HEK293 (cell line): ENCODE results near the gene CAND2.

Source experiments
- CTCF ChIA-PET: fragments of 350-600 bp; formaldehyde crosslinking; extraction: SDS; loops from one replicate; lab custom pipeline; 2021; ENCODE audit warnings: antibody characterized with exemption; lab: Yijun Ruan, JAX
- POLR2A ChIA-PET: fragments of 300-600 bp; formaldehyde crosslinking; extraction: SDS; loops from one replicate; lab custom pipeline; 2020; ENCODE audit warnings: antibody characterized with exemption, inconsistent platforms; lab: Yijun Ruan, JAX
- H3K27ac ChIP-seq: fragments of 200-500 bp; sonication (Bioruptor generic); 2 replicates; pipeline ENCODE4 v1.5.1; 2014; ENCODE audit warnings: low read depth, low read length, control low read depth, inconsistent platforms; ENCODE audit errors: extremely low read depth
- H3K36me3 ChIP-seq, 2 experiments: fragments of 200-500 bp in 1 of 2; sonication (Bioruptor generic) in 1 of 2; 1 replicate in 1 of 2; 2 replicates in 1 of 2; pipeline ENCODE4 v1.5.1; 2014 to 2017; ENCODE audit warnings: inconsistent platforms in 2 of 2, low read length in 2 of 2; ENCODE audit not compliant: control insufficient read depth in 2 of 2, insufficient read depth in 1 of 2
- H3K4me1 ChIP-seq: fragments of 200-500 bp; sonication (Bioruptor generic); 2 replicates; pipeline ENCODE4 v1.5.1; 2014; ENCODE audit warnings: mild to moderate bottlenecking, low read length, inconsistent platforms; ENCODE audit not compliant: control insufficient read depth, insufficient read depth
- H3K4me3 ChIP-seq: 2 replicates; pipeline ENCODE4 v1.5.1; 2011; ENCODE audit warnings: low read depth, mild to moderate bottlenecking, control low read depth, low read length, moderate library complexity
- H3K9me3 ChIP-seq: fragments of 200-500 bp; sonication (Bioruptor generic); 2 replicates; pipeline ENCODE4 v1.5.1; 2014; ENCODE audit warnings: low read depth, low read length, inconsistent platforms; ENCODE audit not compliant: control insufficient read depth, insufficient read depth
- HOXC10 ChIP-seq: sonication (generic); formaldehyde crosslinking; IDR thresholded peaks from 2 replicates; pipeline ENCODE4 v1.8.1; 2023; ENCODE audit warnings: mild to moderate bottlenecking, missing genetic modification reagents
- MEIS1 ChIP-seq: sonication (generic); formaldehyde crosslinking; IDR thresholded peaks from 2 replicates; pipeline ENCODE4 v1.8.1; 2022; ENCODE audit warnings: missing genetic modification reagents, mild to moderate bottlenecking, borderline replicate concordance
- PRDM1 ChIP-seq: fragments of 450-650 bp; formaldehyde crosslinking; IDR thresholded peaks from 2 replicates; pipeline ENCODE4; 2016; ENCODE audit warnings: missing biosample characterization, missing genetic modification characterization
- SCRT1 ChIP-seq: fragments of 450-650 bp; formaldehyde crosslinking; IDR thresholded peaks from 2 replicates; pipeline ENCODE4 v1.5.1; 2016; ENCODE audit warnings: missing biosample characterization, missing genetic modification characterization, borderline replicate concordance
- SCRT2 ChIP-seq: fragments of 450-650 bp; formaldehyde crosslinking; IDR thresholded peaks from 2 replicates; pipeline ENCODE4 v1.5.1; 2016; ENCODE audit warnings: missing biosample characterization, missing genetic modification characterization
- ZBTB21 ChIP-seq: fragments of 450-650 bp; formaldehyde crosslinking; IDR thresholded peaks from 2 replicates; pipeline ENCODE4 v1.5.1; 2017; ENCODE audit warnings: missing biosample characterization, missing genetic modification characterization
- ZFP41 ChIP-seq: fragments of 450-650 bp; formaldehyde crosslinking; IDR thresholded peaks from 2 replicates; pipeline ENCODE4 v1.5.1; 2016; ENCODE audit warnings: missing biosample characterization, missing genetic modification characterization, borderline replicate concordance
- ZNF16 ChIP-seq: fragments of 450-650 bp; formaldehyde crosslinking; IDR thresholded peaks from 2 replicates; pipeline ENCODE4 v1.5.1; 2016; ENCODE audit warnings: low read depth, missing biosample characterization, missing genetic modification characterization
- ZNF221 ChIP-seq: fragments of 450-650 bp; formaldehyde crosslinking; IDR thresholded peaks from 2 replicates; pipeline ENCODE4 v1.5.1; 2017; ENCODE audit warnings: missing biosample characterization, missing genetic modification characterization, borderline replicate concordance
- ZNF24 ChIP-seq: fragments of 450-650 bp; formaldehyde crosslinking; IDR thresholded peaks from 2 replicates; pipeline ENCODE4 v1.5.1; 2016; ENCODE audit warnings: missing biosample characterization, missing genetic modification characterization
- ZNF585B ChIP-seq: fragments of 450-650 bp; formaldehyde crosslinking; IDR thresholded peaks from 2 replicates; pipeline ENCODE4 v1.5.1; 2016; ENCODE audit warnings: missing biosample characterization, missing genetic modification characterization
- ZNF776 ChIP-seq: fragments of 450-650 bp; formaldehyde crosslinking; IDR thresholded peaks from 2 replicates; pipeline ENCODE4 v1.5.0; 2017; ENCODE audit warnings: missing biosample characterization, missing genetic modification characterization, borderline replicate concordance
- ZNF843 ChIP-seq: fragments of 450-650 bp; formaldehyde crosslinking; IDR thresholded peaks from 2 replicates; pipeline ENCODE4 v1.5.1; 2016; ENCODE audit warnings: missing biosample characterization, missing genetic modification characterization
- ZSCAN30 ChIP-seq: fragments of 450-650 bp; IDR thresholded peaks from 2 replicates; pipeline ENCODE4 v1.5.1; 2018; ENCODE audit warnings: missing biosample characterization, mild to moderate bottlenecking, missing genetic modification characterization, moderate library complexity
- ZXDB ChIP-seq: fragments of 450-650 bp; formaldehyde crosslinking; IDR thresholded peaks from 2 replicates; pipeline ENCODE4 v1.5.1; 2016; ENCODE audit warnings: missing biosample characterization, missing genetic modification characterization
- TF ChIP-seq, protein P1 (sequence below): fragments of 450-650 bp; formaldehyde crosslinking; IDR thresholded peaks from 2 replicates; pipeline ENCODE4 v1.5.1; 2016; ENCODE audit warnings: missing biosample characterization, missing genetic modification characterization, borderline replicate concordance
- TF ChIP-seq, protein P2 (sequence below): fragments of 450-650 bp; formaldehyde crosslinking; IDR thresholded peaks from 2 replicates; pipeline ENCODE4 v1.5.1; 2016; ENCODE audit warnings: missing biosample characterization, missing genetic modification characterization
- TF ChIP-seq, protein P3 (sequence below): fragments of 450-650 bp; formaldehyde crosslinking; IDR thresholded peaks from 2 replicates; pipeline ENCODE4 v1.5.0; 2017; ENCODE audit warnings: missing biosample characterization, missing genetic modification characterization, borderline replicate concordance

CAND2 gene

DNA sequence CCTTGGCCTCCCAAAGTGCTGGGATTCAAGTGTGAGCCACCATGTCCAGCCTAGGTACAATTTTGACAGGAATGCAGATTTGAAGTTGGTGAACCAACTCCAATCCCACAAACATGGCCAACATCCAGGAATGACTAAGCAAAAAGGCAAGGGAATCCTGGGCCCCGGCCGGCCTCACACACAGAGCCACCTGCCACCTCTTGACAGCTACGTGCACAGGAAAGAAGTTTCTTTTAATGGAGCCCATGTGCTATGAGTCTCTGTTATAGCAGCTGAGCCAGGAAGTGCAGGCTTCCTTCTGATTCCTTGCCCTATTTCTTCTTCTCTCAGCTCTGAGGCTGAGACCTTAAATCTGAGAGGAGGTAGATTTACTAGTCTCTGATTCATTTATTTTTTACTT, 46.3 kb upstream of the CAND2 start:
- no peak for TF ChIP-seq ZFP41 (tag by site-specific recombination)
- no peak for TF ChIP-seq ZNF776 (tag by site-specific recombination)
- TF ChIP-seq SCRT1 (tag by site-specific recombination), result no peak
- TF ChIP-seq MEIS1, result no peak
- TF ChIP-seq HOXC10 (CRISPR knock-in tag), result no peak
- TF ChIP-seq ZBTB21 (tag by site-specific recombination), result no peak
- TF ChIP-seq ZSCAN30 (tag by site-specific recombination), result no peak
- TF ChIP-seq, protein P1, sequence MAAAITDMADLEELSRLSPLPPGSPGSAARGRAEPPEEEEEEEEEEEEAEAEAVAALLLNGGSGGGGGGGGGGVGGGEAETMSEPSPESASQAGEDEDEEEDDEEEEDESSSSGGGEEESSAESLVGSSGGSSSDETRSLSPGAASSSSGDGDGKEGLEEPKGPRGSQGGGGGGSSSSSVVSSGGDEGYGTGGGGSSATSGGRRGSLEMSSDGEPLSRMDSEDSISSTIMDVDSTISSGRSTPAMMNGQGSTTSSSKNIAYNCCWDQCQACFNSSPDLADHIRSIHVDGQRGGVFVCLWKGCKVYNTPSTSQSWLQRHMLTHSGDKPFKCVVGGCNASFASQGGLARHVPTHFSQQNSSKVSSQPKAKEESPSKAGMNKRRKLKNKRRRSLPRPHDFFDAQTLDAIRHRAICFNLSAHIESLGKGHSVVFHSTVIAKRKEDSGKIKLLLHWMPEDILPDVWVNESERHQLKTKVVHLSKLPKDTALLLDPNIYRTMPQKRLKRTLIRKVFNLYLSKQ (tag by site-specific recombination), result no peak
- TF ChIP-seq ZXDB, result no peak
- TF ChIP-seq, all 188 proteins: peak for 0
- Histone ChIP-seq H3K27ac (no peak overlapping the region), H3K36me3 (no peaks in the 10 kb centered on the region), H3K9me3 (no peaks in the 10 kb centered on the region), H3K4me3 (no peak overlapping the region), H3K4me1 (no peaks in the 10 kb centered on the region)
- POLR2A ChIA-PET, result no interaction called here
- CTCF ChIA-PET, result no interaction called here

DNA sequence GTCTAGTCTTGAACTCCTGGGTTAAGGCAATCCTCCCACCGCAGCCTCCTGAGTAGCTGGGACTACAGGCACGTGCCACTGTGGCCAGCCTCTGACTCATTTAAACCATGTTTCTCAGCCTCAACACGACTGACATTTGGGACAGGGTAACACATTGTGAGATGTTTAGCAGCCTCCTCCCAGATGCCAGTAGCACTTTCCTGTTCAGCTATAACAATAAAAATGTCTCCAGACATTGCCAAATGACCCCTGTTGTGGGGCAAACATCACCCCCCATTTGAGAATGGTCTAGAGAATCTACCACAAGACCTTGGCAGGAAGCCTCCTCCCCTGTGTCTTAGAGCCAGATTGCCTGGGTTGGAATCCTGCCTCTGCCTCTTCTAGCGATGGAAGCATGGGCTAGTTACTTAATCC, 45.8 kb upstream of the CAND2 start:
- no peaks in the 10 kb centered on the region for H3K9me3 ChIP-seq
- ChIA-PET POLR2A (no interaction called here), CTCF (no interaction called here)
- H3K4me1 ChIP-seq, result no peaks in the 10 kb centered on the region
- H3K4me3 ChIP-seq, result no peak overlapping the region
- no peak overlapping the region for H3K27ac ChIP-seq
- H3K36me3 ChIP-seq, result no peaks in the 10 kb centered on the region
- TF ChIP-seq PRDM1, result no peak
- TF ChIP-seq, protein P2, sequence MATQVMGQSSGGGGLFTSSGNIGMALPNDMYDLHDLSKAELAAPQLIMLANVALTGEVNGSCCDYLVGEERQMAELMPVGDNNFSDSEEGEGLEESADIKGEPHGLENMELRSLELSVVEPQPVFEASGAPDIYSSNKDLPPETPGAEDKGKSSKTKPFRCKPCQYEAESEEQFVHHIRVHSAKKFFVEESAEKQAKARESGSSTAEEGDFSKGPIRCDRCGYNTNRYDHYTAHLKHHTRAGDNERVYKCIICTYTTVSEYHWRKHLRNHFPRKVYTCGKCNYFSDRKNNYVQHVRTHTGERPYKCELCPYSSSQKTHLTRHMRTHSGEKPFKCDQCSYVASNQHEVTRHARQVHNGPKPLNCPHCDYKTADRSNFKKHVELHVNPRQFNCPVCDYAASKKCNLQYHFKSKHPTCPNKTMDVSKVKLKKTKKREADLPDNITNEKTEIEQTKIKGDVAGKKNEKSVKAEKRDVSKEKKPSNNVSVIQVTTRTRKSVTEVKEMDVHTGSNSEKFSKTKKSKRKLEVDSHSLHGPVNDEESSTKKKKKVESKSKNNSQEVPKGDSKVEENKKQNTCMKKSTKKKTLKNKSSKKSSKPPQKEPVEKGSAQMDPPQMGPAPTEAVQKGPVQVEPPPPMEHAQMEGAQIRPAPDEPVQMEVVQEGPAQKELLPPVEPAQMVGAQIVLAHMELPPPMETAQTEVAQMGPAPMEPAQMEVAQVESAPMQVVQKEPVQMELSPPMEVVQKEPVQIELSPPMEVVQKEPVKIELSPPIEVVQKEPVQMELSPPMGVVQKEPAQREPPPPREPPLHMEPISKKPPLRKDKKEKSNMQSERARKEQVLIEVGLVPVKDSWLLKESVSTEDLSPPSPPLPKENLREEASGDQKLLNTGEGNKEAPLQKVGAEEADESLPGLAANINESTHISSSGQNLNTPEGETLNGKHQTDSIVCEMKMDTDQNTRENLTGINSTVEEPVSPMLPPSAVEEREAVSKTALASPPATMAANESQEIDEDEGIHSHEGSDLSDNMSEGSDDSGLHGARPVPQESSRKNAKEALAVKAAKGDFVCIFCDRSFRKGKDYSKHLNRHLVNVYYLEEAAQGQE, result no peak
- no peak for TF ChIP-seq ZNF221
- TF ChIP-seq ZNF24 (tag by site-specific recombination), result no peak
- TF ChIP-seq ZNF843 (tag by site-specific recombination), result no peak
- TF ChIP-seq ZNF16, result no peak
- TF ChIP-seq, protein P3, sequence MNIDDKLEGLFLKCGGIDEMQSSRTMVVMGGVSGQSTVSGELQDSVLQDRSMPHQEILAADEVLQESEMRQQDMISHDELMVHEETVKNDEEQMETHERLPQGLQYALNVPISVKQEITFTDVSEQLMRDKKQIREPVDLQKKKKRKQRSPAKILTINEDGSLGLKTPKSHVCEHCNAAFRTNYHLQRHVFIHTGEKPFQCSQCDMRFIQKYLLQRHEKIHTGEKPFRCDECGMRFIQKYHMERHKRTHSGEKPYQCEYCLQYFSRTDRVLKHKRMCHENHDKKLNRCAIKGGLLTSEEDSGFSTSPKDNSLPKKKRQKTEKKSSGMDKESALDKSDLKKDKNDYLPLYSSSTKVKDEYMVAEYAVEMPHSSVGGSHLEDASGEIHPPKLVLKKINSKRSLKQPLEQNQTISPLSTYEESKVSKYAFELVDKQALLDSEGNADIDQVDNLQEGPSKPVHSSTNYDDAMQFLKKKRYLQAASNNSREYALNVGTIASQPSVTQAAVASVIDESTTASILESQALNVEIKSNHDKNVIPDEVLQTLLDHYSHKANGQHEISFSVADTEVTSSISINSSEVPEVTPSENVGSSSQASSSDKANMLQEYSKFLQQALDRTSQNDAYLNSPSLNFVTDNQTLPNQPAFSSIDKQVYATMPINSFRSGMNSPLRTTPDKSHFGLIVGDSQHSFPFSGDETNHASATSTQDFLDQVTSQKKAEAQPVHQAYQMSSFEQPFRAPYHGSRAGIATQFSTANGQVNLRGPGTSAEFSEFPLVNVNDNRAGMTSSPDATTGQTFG (tag by site-specific recombination), result no peak

DNA sequence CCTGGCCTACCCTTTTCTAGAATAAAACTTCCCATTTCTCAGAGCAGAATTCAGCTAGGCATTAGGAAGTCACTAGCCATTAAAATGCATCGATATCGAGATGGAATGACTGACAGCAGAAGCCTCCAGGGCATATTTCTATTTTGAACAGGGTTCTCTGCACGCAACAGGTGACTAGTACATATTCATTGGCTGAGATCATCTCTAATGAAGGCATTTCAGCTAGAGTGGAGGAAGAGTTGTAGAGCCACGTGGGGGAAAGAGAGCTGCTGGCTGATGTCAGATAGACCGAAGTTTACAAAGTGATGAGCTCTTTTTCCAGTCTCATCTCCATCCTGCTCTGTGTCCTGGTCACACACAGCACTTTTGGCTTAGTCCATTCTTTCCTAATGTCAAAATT, 44.9 kb upstream of the CAND2 start:
- TF ChIP-seq ZNF585B (no peak), SCRT2 (tag by site-specific recombination) (peak; percentile 89)
- H3K27ac ChIP-seq, result no peak overlapping the region
- no peaks in the 10 kb centered on the region for H3K4me1 ChIP-seq
- ChIA-PET POLR2A (no interaction called here), CTCF (interaction anchor here (0.8 to 1.9 kb wide), 4 partner anchors 10 to 45 kb away, joined by 3 to 9 read pairs (median 6); no protein-coding TSS in a partner anchor)
- H3K4me3 ChIP-seq, result no peak overlapping the region
- H3K36me3 ChIP-seq, result no peaks in the 10 kb centered on the region
- H3K9me3 ChIP-seq, result no peaks in the 10 kb centered on the region
